ENCODE measurements around the gene LAMA4. TPM values are rescaled to one million over a fixed set of nuclear protein-coding genes. Genes with fewer than 3 reads are reported as not detected.

LAMA4 gene
- total RNA-seq, 1 experiment from 2014 or later = 1.1 TPM

DNA sequence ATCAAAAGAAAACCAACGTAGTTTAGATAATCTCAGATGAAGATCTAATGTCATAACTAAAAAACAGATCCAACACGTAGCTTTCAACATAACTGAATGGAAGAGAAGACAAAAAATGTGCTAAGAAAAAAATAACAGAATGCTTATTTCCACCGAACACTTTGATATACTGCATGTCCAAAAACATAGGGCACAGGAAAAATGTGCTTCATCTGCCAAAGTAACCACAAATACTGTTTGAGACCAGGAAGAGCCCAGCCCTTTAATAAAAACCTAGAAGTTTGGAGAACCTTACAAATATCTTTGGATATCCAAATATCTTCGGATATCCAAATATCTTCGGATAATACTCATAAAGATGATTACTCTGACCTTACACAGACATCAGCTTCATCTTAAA lies 19.8 kb downstream of the LAMA4 start:
- Histone ChIP-seq H2BK5ac (ENCODE audit: insufficient read length, low read length) (no peak overlapping the region), H3K27me3 (ENCODE audit: insufficient read depth, low read length) (no peaks in the 10 kb centered on the region), H3K56ac (ENCODE audit: insufficient read length, low read depth, low read length) (no peak overlapping the region), H3K27ac (ENCODE audit: insufficient read length, low read depth, low read length) (no peak overlapping the region), H2BK15ac (ENCODE audit: low read depth, low read length) (no peak overlapping the region), H3K23me2 (ENCODE audit: insufficient read length, low read depth, low read length, poor library complexity, severe bottlenecking) (no peaks in the 10 kb centered on the region), H3K9me3 (ENCODE audit: control insufficient read depth, low read depth, low read length) (no peaks in the 10 kb centered on the region), H3K23ac (ENCODE audit: insufficient read length, low read depth, low read length) (no peak overlapping the region), H4K8ac (replicated peaks; ENCODE audit: insufficient read length, low read depth, low read length) (no peak overlapping the region), H3K14ac (ENCODE audit: insufficient read depth, low read length) (no peak overlapping the region), H2AFZ (ENCODE audit: low read length) (no peak overlapping the region), H3K9ac (ENCODE audit: extremely low read depth, insufficient read length, low read length) (no peak overlapping the region), H4K5ac (ENCODE audit: insufficient read length, low read depth, low read length) (no peak overlapping the region), H4K20me1 (ENCODE audit: control insufficient read depth, insufficient read depth, insufficient read length) (no peaks in the 10 kb centered on the region), H3K18ac (ENCODE audit: insufficient read length, low read depth, low read length) (no peak overlapping the region), H2BK120ac (ENCODE audit: low read depth, low read length, poor library complexity, severe bottlenecking) (no peak overlapping the region), H3K4me1 (ENCODE audit: insufficient read depth, low read length) (no peaks in the 10 kb centered on the region), H3T11ph (ENCODE audit: low read length) (no peak overlapping the region), H3K79me1 (ENCODE audit: insufficient read depth, low read depth, low read length, poor library complexity, severe bottlenecking) (no peaks in the 10 kb centered on the region), H2BK12ac (ENCODE audit: insufficient read length, low read depth, low read length) (no peak overlapping the region), H2AK5ac (ENCODE audit: insufficient read length, low read length) (no peak overlapping the region), H3K4ac (ENCODE audit: low read depth, low read length) (no peak overlapping the region), H3K79me2 (ENCODE audit: insufficient read depth, low read length) (no peaks in the 10 kb centered on the region), H2BK20ac (ENCODE audit: low read depth, low read length, poor library complexity, severe bottlenecking) (no peak overlapping the region), H4K91ac (ENCODE audit: insufficient read length, low read depth, low read length) (no peak overlapping the region), H3K4me2 (ENCODE audit: insufficient read depth, insufficient read length, low read length) (no peak overlapping the region)
- WGBS (ENCODE audit: extremely low coverage, insufficient read length, low lambda C conversion rate) = no CpG with 5 or more reads among the region's 5 CpGs
- no peak for DNase-seq
- TF ChIP-seq, protein P1, sequence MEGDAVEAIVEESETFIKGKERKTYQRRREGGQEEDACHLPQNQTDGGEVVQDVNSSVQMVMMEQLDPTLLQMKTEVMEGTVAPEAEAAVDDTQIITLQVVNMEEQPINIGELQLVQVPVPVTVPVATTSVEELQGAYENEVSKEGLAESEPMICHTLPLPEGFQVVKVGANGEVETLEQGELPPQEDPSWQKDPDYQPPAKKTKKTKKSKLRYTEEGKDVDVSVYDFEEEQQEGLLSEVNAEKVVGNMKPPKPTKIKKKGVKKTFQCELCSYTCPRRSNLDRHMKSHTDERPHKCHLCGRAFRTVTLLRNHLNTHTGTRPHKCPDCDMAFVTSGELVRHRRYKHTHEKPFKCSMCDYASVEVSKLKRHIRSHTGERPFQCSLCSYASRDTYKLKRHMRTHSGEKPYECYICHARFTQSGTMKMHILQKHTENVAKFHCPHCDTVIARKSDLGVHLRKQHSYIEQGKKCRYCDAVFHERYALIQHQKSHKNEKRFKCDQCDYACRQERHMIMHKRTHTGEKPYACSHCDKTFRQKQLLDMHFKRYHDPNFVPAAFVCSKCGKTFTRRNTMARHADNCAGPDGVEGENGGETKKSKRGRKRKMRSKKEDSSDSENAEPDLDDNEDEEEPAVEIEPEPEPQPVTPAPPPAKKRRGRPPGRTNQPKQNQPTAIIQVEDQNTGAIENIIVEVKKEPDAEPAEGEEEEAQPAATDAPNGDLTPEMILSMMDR (conservative IDR thresholded peaks at IDR 0.05) = no peak
- H3K36me3 Mint-ChIP-seq (ENCODE audit: insufficient read depth in 1 of 3, low read depth in 3 of 3) = no peaks in the 10 kb centered on the region
- no peaks in the 10 kb centered on the region for H3K27me3 Mint-ChIP-seq (ENCODE audit: low read depth)
- no peak overlapping the region for H3K27ac Mint-ChIP-seq
- H3K4me3 Mint-ChIP-seq = no peak overlapping the region
- H3K9me3 Mint-ChIP-seq = no peaks in the 10 kb centered on the region
- no peaks in the 10 kb centered on the region for H3K4me1 Mint-ChIP-seq
